HFF-Myc (cell line): ENCODE results near the gene TIMP3.
"Not testable (repeated sequence)": the region's sequence is repeated elsewhere in the genome, so short reads cannot be mapped to it uniquely, and the experiment has no call there.

ENCODE experiments used
- DNase-seq: peaks from one replicate; pipeline ENCODE4 v3.0.0-alpha.2; 2011; ENCODE audit warnings: low read depth; ENCODE audit errors: extremely low read depth
- H3K4me3 ChIP-seq: replicated peaks from 2 replicates; pipeline ENCODE4 v1.5.1; 2011; ENCODE audit warnings: low read depth, mild to moderate bottlenecking, control low read depth, low read length
- TF ChIP-seq, protein P1 (sequence below): IDR thresholded peaks from 2 replicates; pipeline ENCODE4 v1.5.1; 2012; ENCODE audit warnings: mild to moderate bottlenecking, low read depth, low read length, control low read depth; ENCODE audit errors: missing control alignments

Gene TIMP3

DNA sequence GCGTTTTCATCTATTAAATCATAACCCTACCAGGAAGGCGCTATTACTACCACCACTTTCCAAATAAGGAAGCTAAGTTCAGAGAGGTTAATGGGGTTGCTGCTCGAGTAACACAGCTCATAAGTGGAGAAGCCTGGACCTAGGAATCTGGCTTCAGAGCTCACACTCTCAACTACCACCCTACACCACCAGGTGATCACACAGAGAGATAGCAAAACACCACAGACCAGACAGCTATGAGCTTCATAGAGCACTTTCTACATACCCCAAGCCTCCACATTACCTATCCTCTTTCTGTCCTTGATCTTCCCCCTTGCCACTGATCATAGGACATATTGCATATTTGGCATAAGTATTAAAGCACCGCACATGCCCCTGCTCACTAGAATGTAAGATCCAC lies 65.4 kb downstream of the TIMP3 start:
- DNase-seq = no peak
- H3K4me3 ChIP-seq = no peak overlapping the region
- TF ChIP-seq, protein P1, sequence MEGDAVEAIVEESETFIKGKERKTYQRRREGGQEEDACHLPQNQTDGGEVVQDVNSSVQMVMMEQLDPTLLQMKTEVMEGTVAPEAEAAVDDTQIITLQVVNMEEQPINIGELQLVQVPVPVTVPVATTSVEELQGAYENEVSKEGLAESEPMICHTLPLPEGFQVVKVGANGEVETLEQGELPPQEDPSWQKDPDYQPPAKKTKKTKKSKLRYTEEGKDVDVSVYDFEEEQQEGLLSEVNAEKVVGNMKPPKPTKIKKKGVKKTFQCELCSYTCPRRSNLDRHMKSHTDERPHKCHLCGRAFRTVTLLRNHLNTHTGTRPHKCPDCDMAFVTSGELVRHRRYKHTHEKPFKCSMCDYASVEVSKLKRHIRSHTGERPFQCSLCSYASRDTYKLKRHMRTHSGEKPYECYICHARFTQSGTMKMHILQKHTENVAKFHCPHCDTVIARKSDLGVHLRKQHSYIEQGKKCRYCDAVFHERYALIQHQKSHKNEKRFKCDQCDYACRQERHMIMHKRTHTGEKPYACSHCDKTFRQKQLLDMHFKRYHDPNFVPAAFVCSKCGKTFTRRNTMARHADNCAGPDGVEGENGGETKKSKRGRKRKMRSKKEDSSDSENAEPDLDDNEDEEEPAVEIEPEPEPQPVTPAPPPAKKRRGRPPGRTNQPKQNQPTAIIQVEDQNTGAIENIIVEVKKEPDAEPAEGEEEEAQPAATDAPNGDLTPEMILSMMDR = no peak

DNA sequence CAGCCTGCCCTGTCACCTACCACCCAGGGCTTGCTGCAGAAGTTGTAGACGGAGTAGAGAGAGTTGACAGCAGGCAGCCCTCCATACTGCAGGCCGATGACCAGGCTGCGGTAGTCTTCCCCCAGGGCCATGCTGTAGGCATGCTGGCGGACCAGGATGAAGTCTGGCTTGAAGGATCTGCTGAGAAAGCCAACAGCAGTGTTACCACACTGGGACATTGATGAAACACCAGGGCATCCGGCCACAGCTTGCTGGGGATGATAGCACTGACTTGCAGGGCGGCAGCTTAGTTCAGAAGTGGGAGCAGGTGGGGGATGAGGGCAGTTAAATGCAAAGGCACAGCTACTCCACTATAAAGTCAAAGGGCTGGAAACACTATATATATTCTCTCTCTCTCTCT lies 67.4 kb downstream of the TIMP3 start:
- DNase-seq = no peak
- H3K4me3 ChIP-seq = no peak overlapping the region
- TF ChIP-seq, protein P1 = no peak

DNA sequence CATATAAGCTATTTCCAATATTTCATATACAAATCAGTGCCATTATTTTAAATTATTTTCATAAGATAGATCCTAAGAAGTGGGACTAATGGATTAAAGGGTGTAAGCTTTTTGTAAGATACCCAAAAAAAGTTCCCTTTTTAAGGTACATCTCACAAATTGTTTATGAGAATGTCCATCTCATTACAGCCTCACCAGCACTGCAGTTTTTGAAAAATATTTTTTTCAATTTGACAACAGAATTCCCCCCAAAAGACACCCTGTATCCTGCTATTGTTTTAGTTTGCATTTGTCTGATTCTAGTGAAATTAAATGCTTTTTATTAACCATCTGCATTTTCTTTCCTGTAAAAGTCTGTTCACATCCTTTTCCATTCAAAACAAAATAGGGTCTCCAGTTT lies 69.0 kb downstream of the TIMP3 start:
- no peak overlapping the region for H3K4me3 ChIP-seq
- no peak for DNase-seq
- TF ChIP-seq, protein P1 = no peak

- DNase-seq, H3K4me3 ChIP-seq: not testable (repeated sequence)
Observed at GRCh38 chr22:32873604-32874003, 72.1 kb downstream of the TIMP3 start.

DNA sequence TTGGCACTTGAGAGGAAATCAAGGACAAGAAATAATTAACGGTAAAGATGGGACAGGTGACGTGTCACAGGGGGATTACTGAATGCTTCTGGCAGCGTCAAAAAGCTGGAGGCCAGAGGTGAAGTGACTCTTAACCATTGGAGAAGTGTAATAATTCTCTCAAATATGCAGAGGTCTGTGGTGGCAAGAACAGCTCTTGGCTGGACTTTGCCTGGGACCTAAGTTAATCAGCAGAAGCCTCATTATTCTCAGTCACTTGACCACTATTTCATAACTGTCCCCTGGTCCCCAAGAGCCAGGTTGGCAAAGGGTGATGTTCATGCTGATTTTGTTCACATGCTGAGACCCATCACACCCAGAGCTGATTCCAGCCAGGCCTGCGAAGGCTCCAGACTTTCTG lies 72.9 kb downstream of the TIMP3 start:
- TF ChIP-seq, protein P1 = no peak
- DNase-seq = no peak
- H3K4me3 ChIP-seq = no peak overlapping the region

- TF ChIP-seq, protein P1 = no peak
- H3K4me3 ChIP-seq = no peak overlapping the region
- no peak for DNase-seq
Observed at GRCh38 chr22:32874976-32875375, 73.5 kb downstream of the TIMP3 start.

DNA sequence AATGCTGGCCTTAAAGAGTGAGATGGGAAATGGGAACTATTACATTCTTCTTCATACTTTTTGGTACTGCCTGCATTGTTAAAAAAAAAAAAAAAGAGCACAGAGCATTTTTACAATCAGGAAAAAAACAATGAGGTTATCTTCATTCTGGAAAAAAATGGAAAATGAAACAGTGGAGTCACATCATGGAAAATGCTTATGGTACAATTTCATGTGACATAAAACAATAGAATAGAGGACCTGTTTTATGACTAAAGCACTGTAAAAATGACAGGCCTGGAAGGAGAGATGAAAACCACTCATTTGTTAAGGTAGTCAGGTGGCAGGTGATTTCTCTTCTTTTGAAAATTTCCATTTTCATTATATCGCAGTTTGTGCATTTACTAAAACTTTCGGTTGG lies 75.0 kb downstream of the TIMP3 start:
- TF ChIP-seq, protein P1 = no peak
- no peak overlapping the region for H3K4me3 ChIP-seq
- no peak for DNase-seq
